HepG2 (cell line): Measurements from ENCODE around the gene RAD21L1.

Source experiments
- FOSL1 ChIP-seq: sonication (generic); formaldehyde crosslinking; IDR thresholded peaks from 2 replicates; pipeline ENCODE4 v1.9.0; 2021; ENCODE audit warnings: missing genetic modification reagents, borderline replicate concordance
- GATAD2A ChIP-seq: IDR thresholded peaks from 2 replicates; pipeline ENCODE4 v1.6.1; 2016
- JUN ChIP-seq: sonication (generic); formaldehyde crosslinking; IDR thresholded peaks from 2 replicates; pipeline ENCODE4 v1.4.0; 2020; ENCODE audit warnings: mild to moderate bottlenecking, missing genetic modification reagents
- NCOR1 ChIP-seq: fragments of 200-600 bp; sonication (generic); IDR thresholded peaks from 2 replicates; pipeline ENCODE4 v1.7.0; 2017; ENCODE audit warnings: antibody characterized with exemption, low read length, borderline replicate concordance
- RBAK ChIP-seq: sonication (generic); formaldehyde crosslinking; IDR thresholded peaks from 2 replicates; pipeline ENCODE4 v1.5.1; 2020; ENCODE audit warnings: mild to moderate bottlenecking, missing genetic modification reagents
- RNF2 ChIP-seq: fragments of 450-650 bp; conservative IDR thresholded peaks from 2 replicates; pipeline ENCODE4 v1.6.1; 2016; ENCODE audit warnings: low read depth
- ZFP82 ChIP-seq: sonication (generic); formaldehyde crosslinking; IDR thresholded peaks from 2 replicates; pipeline ENCODE4 v1.5.1; 2020; ENCODE audit warnings: mild to moderate bottlenecking, missing genetic modification reagents, borderline replicate concordance
- ZNF841 ChIP-seq: sonication (generic); formaldehyde crosslinking; IDR thresholded peaks from 2 replicates; pipeline ENCODE4 v1.8.1; 2023; ENCODE audit warnings: missing genetic modification reagents, borderline replicate concordance
- ZZZ3 ChIP-seq: sonication (generic); formaldehyde crosslinking; IDR thresholded peaks from 2 replicates; pipeline ENCODE4 v1.4.0; 2020; ENCODE audit warnings: missing genetic modification reagents, mild to moderate bottlenecking, borderline replicate concordance
- TF ChIP-seq, protein P1 (sequence below): sonication (generic); formaldehyde crosslinking; IDR thresholded peaks from 2 replicates; pipeline ENCODE4 v1.4.0; 2020; ENCODE audit warnings: missing genetic modification reagents
- TF ChIP-seq, protein P2 (sequence below): sonication (generic); formaldehyde crosslinking; IDR thresholded peaks from 2 replicates; pipeline ENCODE4 v1.5.0; 2020; ENCODE audit warnings: missing genetic modification reagents
- TF ChIP-seq, protein P3 (sequence below): IDR thresholded peaks from 2 replicates; pipeline ENCODE4 v1.6.1; 2016; ENCODE audit warnings: low read depth
- TF ChIP-seq, protein P4 (sequence below): sonication (generic); formaldehyde crosslinking; IDR thresholded peaks from 2 replicates; pipeline ENCODE4 v1.5.0; 2020; ENCODE audit warnings: mild to moderate bottlenecking, missing genetic modification reagents, moderate library complexity
- TF ChIP-seq, protein P5 (sequence below): sonication (generic); formaldehyde crosslinking; IDR thresholded peaks from 2 replicates; pipeline ENCODE4 v1.4.0; 2020; ENCODE audit warnings: mild to moderate bottlenecking, missing genetic modification reagents

DNA sequence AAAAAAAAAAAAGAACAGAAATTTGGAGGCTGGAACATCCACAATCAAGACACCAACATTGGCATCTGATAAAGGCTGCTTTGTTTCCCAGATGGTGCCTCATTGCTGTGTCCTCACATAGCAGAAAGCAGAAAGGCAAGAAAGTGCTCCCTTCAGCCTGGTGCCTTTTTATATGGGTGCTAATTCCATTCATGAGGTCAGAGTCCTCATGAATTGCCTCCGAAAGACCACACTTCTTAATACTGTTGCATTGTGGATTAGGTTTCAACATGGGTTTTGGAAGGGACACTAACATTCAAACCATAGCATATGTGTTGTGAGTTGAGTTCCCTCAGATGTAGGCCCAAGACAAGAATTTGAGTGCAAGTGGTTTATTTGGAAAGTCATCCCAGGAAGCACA lies 30.6 kb upstream of the RAD21L1 start:
- TF ChIP-seq ZNF841 (no peak), ZZZ3 (no peak), GATAD2A (CRISPR knock-in tag) (no peak), FOSL1 (CRISPR knock-in tag) (no peak), NCOR1 (no peak), ZFP82 (CRISPR knock-in tag) (no peak), JUN (CRISPR knock-in tag) (no peak), RBAK (CRISPR knock-in tag) (no peak), RNF2 (no peak)
- TF ChIP-seq, protein P1, sequence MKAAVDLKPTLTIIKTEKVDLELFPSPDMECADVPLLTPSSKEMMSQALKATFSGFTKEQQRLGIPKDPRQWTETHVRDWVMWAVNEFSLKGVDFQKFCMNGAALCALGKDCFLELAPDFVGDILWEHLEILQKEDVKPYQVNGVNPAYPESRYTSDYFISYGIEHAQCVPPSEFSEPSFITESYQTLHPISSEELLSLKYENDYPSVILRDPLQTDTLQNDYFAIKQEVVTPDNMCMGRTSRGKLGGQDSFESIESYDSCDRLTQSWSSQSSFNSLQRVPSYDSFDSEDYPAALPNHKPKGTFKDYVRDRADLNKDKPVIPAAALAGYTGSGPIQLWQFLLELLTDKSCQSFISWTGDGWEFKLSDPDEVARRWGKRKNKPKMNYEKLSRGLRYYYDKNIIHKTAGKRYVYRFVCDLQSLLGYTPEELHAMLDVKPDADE (CRISPR knock-in tag): no peak
- TF ChIP-seq, protein P2, sequence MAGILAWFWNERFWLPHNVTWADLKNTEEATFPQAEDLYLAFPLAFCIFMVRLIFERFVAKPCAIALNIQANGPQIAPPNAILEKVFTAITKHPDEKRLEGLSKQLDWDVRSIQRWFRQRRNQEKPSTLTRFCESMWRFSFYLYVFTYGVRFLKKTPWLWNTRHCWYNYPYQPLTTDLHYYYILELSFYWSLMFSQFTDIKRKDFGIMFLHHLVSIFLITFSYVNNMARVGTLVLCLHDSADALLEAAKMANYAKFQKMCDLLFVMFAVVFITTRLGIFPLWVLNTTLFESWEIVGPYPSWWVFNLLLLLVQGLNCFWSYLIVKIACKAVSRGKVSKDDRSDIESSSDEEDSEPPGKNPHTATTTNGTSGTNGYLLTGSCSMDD (CRISPR knock-in tag): no peak
- TF ChIP-seq, protein P3, sequence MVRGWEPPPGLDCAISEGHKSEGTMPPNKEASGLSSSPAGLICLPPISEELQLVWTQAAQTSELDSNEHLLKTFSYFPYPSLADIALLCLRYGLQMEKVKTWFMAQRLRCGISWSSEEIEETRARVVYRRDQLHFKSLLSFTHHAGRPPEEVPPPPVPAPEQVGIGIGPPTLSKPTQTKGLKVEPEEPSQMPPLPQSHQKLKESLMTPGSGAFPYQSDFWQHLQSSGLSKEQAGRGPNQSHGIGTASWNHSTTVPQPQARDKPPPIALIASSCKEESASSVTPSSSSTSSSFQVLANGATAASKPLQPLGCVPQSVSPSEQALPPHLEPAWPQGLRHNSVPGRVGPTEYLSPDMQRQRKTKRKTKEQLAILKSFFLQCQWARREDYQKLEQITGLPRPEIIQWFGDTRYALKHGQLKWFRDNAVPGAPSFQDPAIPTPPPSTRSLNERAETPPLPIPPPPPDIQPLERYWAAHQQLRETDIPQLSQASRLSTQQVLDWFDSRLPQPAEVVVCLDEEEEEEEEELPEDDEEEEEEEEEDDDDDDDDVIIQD: no peak
- TF ChIP-seq, protein P4, sequence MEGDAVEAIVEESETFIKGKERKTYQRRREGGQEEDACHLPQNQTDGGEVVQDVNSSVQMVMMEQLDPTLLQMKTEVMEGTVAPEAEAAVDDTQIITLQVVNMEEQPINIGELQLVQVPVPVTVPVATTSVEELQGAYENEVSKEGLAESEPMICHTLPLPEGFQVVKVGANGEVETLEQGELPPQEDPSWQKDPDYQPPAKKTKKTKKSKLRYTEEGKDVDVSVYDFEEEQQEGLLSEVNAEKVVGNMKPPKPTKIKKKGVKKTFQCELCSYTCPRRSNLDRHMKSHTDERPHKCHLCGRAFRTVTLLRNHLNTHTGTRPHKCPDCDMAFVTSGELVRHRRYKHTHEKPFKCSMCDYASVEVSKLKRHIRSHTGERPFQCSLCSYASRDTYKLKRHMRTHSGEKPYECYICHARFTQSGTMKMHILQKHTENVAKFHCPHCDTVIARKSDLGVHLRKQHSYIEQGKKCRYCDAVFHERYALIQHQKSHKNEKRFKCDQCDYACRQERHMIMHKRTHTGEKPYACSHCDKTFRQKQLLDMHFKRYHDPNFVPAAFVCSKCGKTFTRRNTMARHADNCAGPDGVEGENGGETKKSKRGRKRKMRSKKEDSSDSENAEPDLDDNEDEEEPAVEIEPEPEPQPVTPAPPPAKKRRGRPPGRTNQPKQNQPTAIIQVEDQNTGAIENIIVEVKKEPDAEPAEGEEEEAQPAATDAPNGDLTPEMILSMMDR: no peak
- TF ChIP-seq, protein P5, sequence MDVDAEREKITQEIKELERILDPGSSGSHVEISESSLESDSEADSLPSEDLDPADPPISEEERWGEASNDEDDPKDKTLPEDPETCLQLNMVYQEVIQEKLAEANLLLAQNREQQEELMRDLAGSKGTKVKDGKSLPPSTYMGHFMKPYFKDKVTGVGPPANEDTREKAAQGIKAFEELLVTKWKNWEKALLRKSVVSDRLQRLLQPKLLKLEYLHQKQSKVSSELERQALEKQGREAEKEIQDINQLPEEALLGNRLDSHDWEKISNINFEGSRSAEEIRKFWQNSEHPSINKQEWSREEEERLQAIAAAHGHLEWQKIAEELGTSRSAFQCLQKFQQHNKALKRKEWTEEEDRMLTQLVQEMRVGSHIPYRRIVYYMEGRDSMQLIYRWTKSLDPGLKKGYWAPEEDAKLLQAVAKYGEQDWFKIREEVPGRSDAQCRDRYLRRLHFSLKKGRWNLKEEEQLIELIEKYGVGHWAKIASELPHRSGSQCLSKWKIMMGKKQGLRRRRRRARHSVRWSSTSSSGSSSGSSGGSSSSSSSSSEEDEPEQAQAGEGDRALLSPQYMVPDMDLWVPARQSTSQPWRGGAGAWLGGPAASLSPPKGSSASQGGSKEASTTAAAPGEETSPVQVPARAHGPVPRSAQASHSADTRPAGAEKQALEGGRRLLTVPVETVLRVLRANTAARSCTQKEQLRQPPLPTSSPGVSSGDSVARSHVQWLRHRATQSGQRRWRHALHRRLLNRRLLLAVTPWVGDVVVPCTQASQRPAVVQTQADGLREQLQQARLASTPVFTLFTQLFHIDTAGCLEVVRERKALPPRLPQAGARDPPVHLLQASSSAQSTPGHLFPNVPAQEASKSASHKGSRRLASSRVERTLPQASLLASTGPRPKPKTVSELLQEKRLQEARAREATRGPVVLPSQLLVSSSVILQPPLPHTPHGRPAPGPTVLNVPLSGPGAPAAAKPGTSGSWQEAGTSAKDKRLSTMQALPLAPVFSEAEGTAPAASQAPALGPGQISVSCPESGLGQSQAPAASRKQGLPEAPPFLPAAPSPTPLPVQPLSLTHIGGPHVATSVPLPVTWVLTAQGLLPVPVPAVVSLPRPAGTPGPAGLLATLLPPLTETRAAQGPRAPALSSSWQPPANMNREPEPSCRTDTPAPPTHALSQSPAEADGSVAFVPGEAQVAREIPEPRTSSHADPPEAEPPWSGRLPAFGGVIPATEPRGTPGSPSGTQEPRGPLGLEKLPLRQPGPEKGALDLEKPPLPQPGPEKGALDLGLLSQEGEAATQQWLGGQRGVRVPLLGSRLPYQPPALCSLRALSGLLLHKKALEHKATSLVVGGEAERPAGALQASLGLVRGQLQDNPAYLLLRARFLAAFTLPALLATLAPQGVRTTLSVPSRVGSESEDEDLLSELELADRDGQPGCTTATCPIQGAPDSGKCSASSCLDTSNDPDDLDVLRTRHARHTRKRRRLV: no peak
